DOHH2 (cell line): ENCODE measurements around the gene CLASP2.

ENCODE experiments used
- H3F3A ChIP-seq: fragments of 200-600 bp; sonication (generic), shearing (Covaris generic); 2 replicates; pipeline ENCODE4 v1.6.0; 2016; ENCODE audit warnings: antibody characterized with exemption, mild to moderate bottlenecking; ENCODE audit not compliant: control insufficient read depth, insufficient read depth
- H3K27ac ChIP-seq: fragments of 200-600 bp; sonication (generic); 2 replicates; pipeline ENCODE4 v1.5.1; 2014; ENCODE audit warnings: low read depth, mild to moderate bottlenecking, low read length, moderate library complexity
- H3K27me3 ChIP-seq: fragments of 200-600 bp; sonication (generic); 2 replicates; pipeline ENCODE4 v1.6.1; 2014; ENCODE audit warnings: mild to moderate bottlenecking, low read length, mixed read lengths; ENCODE audit not compliant: control insufficient read depth
- H3K36me3 ChIP-seq: fragments of 200-600 bp; sonication (generic); 2 replicates; pipeline ENCODE4 v1.6.1; 2014; ENCODE audit warnings: mild to moderate bottlenecking, low read length, moderate library complexity, mixed read lengths; ENCODE audit not compliant: control insufficient read depth
- H3K4me1 ChIP-seq: fragments of 200-600 bp; sonication (generic); 2 replicates; pipeline ENCODE4 v1.6.1; 2014; ENCODE audit warnings: mild to moderate bottlenecking, low read length, mixed read lengths; ENCODE audit not compliant: control insufficient read depth
- H3K4me2 ChIP-seq: fragments of 200-600 bp; sonication (generic); 2 replicates; pipeline ENCODE4 v1.6.0; 2014; ENCODE audit warnings: mild to moderate bottlenecking, low read length, moderate library complexity
- H3K4me3 ChIP-seq: fragments of 200-600 bp; sonication (generic); 2 replicates; pipeline ENCODE4 v1.5.1; 2014; ENCODE audit warnings: mild to moderate bottlenecking, low read length, mixed read lengths
- H3K79me2 ChIP-seq: fragments of 200-600 bp; sonication (generic); 2 replicates; pipeline ENCODE4 v1.6.1; 2014; ENCODE audit warnings: mild to moderate bottlenecking, low read length, mixed read lengths; ENCODE audit not compliant: control insufficient read depth
- H3K9me2 ChIP-seq: fragments of 200-600 bp; sonication (generic); replicated peaks from 2 replicates; pipeline ENCODE4 v1.6.1; 2014; ENCODE audit warnings: mild to moderate bottlenecking, low read length, mixed read lengths; ENCODE audit not compliant: control insufficient read depth
- H3K9me3 ChIP-seq: fragments of 200-600 bp; sonication (generic); 2 replicates; pipeline ENCODE4 v1.6.1; 2014; ENCODE audit warnings: antibody characterized with exemption, low read length, mixed read lengths; ENCODE audit not compliant: control insufficient read depth, insufficient read depth
- H4K20me1 ChIP-seq: fragments of 200-600 bp; sonication (generic); 2 replicates; pipeline ENCODE4 v1.6.0; 2014; ENCODE audit warnings: low read depth, mild to moderate bottlenecking, antibody characterized with exemption, low read length, moderate library complexity; ENCODE audit not compliant: control insufficient read depth, insufficient read depth
- CTCF ChIP-seq: fragments of 200-600 bp; sonication (generic); IDR thresholded peaks from one replicate; pipeline ENCODE4 v1.5.1; 2014; ENCODE audit warnings: antibody characterized with exemption, mild to moderate bottlenecking, low read depth, low read length; ENCODE audit not compliant: poor library complexity, severe bottlenecking
- EZH2phosphoT487 ChIP-seq: fragments of 200-600 bp; sonication (generic); IDR thresholded peaks from 2 replicates; pipeline ENCODE4 v1.6.1; 2017; ENCODE audit warnings: borderline replicate concordance, mild to moderate bottlenecking, antibody characterized with exemption, low read length, moderate library complexity, mixed read lengths

CLASP2 gene

GRCh38 chr3:33634262-33634661 lies 83.8 kb downstream of the CLASP2 start:
- H3K4me3 ChIP-seq = no peak overlapping the region
- no peaks in the 10 kb centered on the region for H3K9me2 ChIP-seq
- no peaks in the 10 kb centered on the region for H3K9me3 ChIP-seq
- no peaks in the 10 kb centered on the region for H4K20me1 ChIP-seq
- no peak for TF ChIP-seq EZH2phosphoT487
- TF ChIP-seq CTCF = no peak
- no peak overlapping the region for H3K27ac ChIP-seq
- no peak overlapping the region for H3K4me2 ChIP-seq
- no peaks in the 10 kb centered on the region for H3F3A ChIP-seq
- no peaks in the 10 kb centered on the region for H3K79me2 ChIP-seq
- no peaks in the 10 kb centered on the region for H3K4me1 ChIP-seq
- H3K36me3 ChIP-seq = peaks cover 4% of the 10 kb centered on the region
- H3K27me3 ChIP-seq = no peaks in the 10 kb centered on the region

- Histone ChIP-seq H3F3A (no peaks in the 10 kb centered on the region), H3K9me2 (no peaks in the 10 kb centered on the region), H3K36me3 (peaks cover 12% of the 10 kb centered on the region), H4K20me1 (no peaks in the 10 kb centered on the region), H3K27ac (no peak overlapping the region), H3K4me1 (no peaks in the 10 kb centered on the region), H3K9me3 (no peaks in the 10 kb centered on the region), H3K79me2 (no peaks in the 10 kb centered on the region), H3K27me3 (no peaks in the 10 kb centered on the region), H3K4me3 (no peak overlapping the region), H3K4me2 (no peak overlapping the region)
- TF ChIP-seq EZH2phosphoT487 (no peak), CTCF (no peak)
Measured at GRCh38 chr3:33629219-33629618, 88.8 kb downstream of the CLASP2 start.

- Histone ChIP-seq H3K4me1 (no peaks in the 10 kb centered on the region), H3K27me3 (no peaks in the 10 kb centered on the region), H3F3A (no peaks in the 10 kb centered on the region), H3K4me3 (no peak overlapping the region), H4K20me1 (no peaks in the 10 kb centered on the region), H3K9me3 (no peaks in the 10 kb centered on the region), H3K27ac (no peak overlapping the region), H3K4me2 (no peak overlapping the region), H3K36me3 (peaks cover 15% of the 10 kb centered on the region), H3K79me2 (no peaks in the 10 kb centered on the region), H3K9me2 (no peaks in the 10 kb centered on the region)
- TF ChIP-seq EZH2phosphoT487 = no peak
- no peak for TF ChIP-seq CTCF
Measured at GRCh38 chr3:33624756-33625155, 93.3 kb downstream of the CLASP2 start.

GRCh38 chr3:33613041-33613440 lies 105.0 kb downstream of the CLASP2 start:
- H3K4me1 ChIP-seq = no peaks in the 10 kb centered on the region
- no peak overlapping the region for H3K4me3 ChIP-seq
- no peaks in the 10 kb centered on the region for H3K79me2 ChIP-seq
- peaks cover 17% of the 10 kb centered on the region for H3K36me3 ChIP-seq
- no peaks in the 10 kb centered on the region for H3K27me3 ChIP-seq
- no peaks in the 10 kb centered on the region for H3K9me2 ChIP-seq
- TF ChIP-seq CTCF (no peak), EZH2phosphoT487 (no peak)
- no peaks in the 10 kb centered on the region for H4K20me1 ChIP-seq
- H3F3A ChIP-seq = no peaks in the 10 kb centered on the region
- no peak overlapping the region for H3K27ac ChIP-seq
- H3K9me3 ChIP-seq = no peaks in the 10 kb centered on the region
- no peak overlapping the region for H3K4me2 ChIP-seq
